A172 (cell line): ENCODE results near the gene HYCC2. TPM values are rescaled to one million over a fixed set of nuclear protein-coding genes. Genes with fewer than 3 reads are reported as not detected.
"Not testable (repeated sequence)": the region's sequence is repeated elsewhere in the genome, so short reads cannot be mapped to it uniquely, and the experiment has no call there.

Experiments
- DNase-seq: peaks from one replicate; pipeline ENCODE4 v3.0.0-alpha.2; 2015; ENCODE audit warnings: low spot score
- total RNA-seq: library from RNA; depleted of rRNA; stranded (reverse); fragments of >200 nt; shearing (Covaris generic); gene quantifications from 2 replicates; pipeline ENCODE4 v1.2.3, GENCODE V29; 2014; rRNA removed

HYCC2 gene
- 8.6 and 22.8 TPM in 2 replicates for total RNA-seq

DNA sequence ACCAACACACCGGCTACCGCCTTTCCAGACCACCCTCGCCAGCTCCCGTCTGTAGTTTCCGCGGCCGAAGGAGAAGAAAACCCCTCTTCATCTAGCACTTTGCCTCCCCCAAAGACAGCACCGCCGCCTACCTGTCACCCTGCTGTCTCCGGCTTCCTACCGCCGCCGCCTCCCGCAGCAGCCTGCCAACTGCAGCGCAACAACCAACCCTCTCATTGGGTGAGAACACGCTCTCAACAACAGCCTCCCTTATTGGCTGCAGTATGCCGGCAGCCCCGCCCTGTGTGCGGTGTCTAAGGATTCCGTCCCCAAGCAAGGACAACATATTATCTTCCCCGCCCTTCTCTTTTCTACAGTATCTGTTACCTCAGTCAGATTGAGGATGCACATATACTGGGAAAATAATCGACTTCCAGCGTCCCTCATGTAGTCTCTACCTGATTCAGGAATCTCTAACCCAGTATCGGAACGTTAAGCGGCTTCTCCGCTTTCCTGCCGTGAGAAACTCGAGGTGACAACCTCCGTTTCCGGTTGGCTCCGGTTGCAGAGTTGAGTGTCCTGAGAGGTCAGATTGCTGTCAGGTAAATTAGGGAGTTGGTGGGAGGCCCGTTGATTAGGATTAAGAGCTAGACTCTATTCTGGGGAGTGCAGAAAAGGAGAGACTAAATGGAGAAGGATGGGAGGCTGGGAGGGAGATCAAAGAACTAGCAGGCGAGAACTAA, at the start of gene HYCC2, which contains the start of gene NDUFB3:
Gene HYCC2, minus strand, starts transcription at position 193 of the 722 bp plus-strand sequence. CDS start 47,662 bp downstream, outside the sequence.
Gene NDUFB3, plus strand, starts transcription at position 523 of the 722 bp plus-strand sequence. CDS start 6,882 bp downstream, outside the sequence.
- peak; percentile 91 for DNase-seq

GRCh38 chr2:201118961-201119854, 47.7 kb upstream of the HYCC2 start:
- DNase-seq, result peak; percentile 63

DNA sequence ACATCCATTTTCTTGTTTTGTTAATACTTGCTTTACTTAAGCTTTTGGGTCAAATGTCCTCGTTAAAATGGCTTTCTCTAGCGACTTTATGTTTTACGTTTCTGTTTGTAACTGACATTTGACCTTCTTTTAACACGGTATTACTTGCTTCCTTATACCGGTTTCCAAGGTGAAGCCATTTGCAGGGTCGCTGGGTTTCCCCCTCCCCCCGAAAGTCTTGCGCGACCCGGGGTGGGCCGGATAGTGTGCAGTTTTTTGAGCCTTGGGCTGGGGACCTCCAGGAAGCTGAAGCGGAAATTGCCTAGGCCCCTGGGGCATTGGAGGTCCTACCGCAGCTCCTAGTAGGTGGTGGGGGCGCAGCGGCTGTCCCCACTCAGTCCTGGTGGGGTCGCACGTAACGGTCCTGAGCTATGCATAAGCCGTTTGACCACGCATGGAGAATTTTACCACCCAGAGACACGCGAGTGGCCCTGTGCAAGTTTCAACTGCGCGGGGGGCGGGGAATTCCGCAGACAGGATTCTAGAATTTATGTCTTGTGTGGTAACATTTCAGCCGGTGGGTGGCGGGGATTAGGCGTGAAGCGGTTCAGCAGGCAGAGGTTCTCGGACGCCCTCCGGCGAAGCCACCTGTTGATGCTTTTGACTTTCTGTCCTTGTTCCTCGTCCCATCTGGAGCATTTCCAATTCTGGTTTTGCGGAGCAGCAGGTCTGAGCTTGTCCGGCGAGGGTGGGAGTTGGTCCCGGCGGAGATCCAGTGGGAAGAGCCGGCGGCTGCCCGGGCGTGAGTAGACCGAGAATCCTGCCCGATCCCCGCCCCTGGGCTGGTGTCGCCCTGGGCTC, 46.9 kb upstream of the HYCC2 start:
- DNase-seq, result peak; percentile 85

DNA sequence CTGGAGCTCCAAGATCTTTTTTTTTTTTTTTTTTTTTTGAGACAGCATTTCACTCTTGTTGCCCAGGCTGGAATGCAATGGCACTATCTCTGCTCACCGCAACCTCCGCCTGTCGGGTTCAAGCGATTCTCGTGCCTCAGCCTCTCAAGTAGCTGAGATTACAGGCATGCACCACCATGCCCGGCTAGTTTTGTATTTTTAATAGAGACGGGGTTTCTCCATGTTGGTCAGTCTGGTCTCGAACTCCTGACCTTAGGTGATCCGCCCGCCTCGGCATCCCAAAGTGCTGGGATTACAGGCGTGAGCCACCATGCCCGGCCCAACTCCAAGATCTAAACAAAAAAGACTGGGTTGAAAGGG, 46.2 kb upstream of the HYCC2 start:
- DNase-seq, result not testable (repeated sequence)

DNA sequence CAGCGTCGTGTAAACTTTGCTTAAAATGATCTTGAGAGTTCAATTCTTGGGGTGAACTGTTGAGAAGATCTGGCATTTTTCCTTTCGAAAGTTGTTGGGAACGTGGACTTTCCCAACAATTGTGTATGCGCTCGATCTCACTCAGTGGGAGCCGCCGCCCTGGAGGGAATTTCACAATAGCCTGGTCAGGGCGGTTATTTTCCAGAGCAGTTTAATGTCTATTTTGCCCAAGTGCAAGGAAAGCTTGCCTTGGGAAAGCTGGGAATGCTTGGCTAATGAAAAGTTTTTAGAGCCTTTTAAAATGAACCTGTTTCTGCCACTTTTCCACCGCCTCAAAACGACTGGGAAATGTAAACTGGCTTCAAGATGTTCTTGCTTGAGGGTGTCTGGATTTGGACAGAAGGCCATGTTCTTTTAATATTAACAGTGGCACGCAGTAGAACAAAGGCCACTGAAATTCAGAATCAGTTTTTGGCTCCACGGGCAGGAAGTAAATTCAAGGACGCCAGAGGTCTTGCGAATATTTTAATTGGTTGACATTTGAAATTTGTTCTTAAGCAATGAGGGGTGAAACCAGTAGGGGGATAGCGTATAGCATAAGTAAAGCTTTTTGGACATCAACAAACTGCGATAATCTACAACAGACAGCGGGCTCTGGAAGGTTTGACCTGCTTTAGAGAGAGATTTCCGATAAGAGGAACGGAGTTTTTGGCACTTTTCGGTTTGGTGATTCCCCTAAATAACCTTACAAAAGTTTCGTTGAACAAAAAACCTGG, 45.7 kb upstream of the HYCC2 start:
- DNase-seq, result peak; percentile 73

DNA sequence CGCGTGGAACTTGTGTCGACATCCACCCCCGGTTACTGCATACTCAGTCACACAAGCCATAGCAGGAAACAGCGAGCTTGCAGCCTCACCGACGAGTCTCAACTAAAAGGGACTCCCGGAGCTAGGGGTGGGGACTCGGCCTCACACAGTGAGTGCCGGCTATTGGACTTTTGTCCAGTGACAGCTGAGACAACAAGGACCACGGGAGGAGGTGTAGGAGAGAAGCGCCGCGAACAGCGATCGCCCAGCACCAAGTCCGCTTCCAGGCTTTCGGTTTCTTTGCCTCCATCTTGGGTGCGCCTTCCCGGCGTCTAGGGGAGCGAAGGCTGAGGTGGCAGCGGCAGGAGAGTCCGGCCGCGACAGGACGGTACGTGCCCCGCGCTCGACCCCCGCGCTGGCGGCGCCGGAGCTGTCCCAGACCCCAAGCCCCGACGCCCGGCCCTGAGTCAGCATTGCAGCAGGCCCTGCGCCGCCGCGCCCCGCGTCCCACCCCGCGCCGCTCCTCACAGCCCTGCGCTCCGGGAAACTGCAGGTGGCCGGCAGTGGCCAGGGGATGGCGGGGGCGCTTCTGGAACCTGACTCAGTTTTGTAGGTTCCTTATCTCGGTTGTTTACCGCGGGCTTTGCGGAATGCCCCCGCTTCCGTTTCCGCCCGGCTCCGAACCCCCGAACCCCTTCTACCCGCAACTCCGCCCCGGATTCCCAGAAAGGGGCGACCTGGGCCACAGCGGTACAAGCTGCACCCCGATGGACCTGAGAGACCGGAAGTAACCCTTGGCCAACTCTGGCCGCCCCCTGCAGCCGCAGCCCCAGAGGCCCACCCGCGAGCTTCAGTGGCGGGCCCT, 44.9 kb upstream of the HYCC2 start, which contains the start of gene CFLAR:
Gene CFLAR, plus strand, starts transcription at position 50 of the 844 bp plus-strand sequence. CDS start 13,702 bp downstream, outside the sequence.
- DNase-seq, result peak; percentile 79

DNA sequence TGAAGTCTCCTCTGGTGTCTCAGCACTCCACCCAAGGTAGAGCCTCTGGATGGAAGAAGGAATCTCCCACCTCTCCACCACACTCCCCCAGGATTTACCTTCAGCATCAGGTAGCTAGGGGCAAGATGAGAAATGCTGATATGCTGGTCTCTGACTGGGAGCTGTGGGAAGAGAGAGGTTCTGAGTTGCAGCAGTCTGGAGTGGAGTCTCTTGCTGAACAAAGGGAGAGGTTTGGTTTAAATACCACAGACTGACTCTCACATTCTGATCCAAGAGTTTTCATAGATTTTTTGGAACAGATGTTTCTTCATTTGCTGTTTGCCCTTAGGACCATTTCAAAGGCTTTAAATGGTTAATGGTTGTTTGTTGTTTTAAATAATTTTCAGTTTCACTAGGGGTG, 43.4 kb upstream of the HYCC2 start:
- DNase-seq, result no peak

DNA sequence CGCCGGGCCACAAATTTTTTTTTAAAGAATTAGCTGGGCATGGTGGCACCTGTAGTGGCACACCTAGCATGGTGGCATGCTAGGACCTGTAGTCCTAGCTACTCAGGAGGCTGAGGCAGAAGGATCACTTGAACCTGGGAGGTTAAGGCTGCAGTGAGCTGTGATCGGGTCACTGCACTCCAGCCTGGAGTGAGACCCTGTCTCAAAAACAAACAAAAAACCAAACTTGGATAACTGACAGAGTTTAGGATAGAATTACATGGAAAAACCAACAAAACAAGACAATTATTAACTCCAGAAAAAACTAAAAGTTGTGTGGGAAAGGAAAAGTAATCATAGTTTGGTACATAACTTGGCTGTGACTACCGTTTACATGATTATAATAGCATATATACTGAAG, 42.9 kb upstream of the HYCC2 start:
- DNase-seq, result no peak

GRCh38 chr2:201111096-201111495, 39.6 kb upstream of the HYCC2 start:
- DNase-seq, result no peak

DNA sequence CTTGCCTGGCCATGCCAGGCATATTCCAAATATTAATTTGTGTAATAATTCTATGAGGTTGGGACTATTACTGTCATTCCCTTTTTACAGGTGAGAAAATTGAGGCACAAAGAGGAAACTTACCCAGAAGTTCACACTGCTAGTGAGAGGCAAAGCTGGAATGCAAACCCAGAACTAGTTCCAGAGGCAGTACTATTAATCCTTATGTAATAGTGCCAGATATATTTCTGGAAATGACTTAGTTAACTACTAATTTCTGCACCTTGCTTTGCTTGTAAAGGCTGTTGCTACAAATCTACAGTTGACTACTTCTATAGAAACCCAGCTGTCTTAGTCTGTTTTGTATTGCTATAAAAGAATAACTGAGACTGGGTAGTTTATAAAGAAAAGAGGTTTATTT, 39.1 kb upstream of the HYCC2 start:
- no peak for DNase-seq

GRCh38 chr2:201109186-201109585, 37.7 kb upstream of the HYCC2 start:
- DNase-seq, result no peak

DNA sequence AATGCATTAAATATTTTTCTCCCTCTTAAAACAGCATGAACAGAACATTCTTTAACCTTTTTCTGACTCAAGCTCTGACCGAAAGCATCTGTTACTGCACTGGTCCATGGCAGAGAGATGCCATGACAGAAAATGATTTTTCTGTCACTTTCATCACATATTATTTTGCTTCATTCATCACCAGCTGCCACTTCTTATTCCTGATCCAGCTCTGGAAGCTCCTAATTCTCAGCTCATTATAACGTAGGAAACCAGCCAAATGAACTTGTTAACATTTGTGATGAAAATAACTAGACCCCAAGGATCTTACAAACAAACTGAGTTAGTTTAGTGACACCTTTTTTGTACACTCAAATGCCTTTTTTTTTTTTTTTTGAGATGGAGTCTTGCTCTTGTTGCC, 36.9 kb upstream of the HYCC2 start:
- no peak for DNase-seq

DNA sequence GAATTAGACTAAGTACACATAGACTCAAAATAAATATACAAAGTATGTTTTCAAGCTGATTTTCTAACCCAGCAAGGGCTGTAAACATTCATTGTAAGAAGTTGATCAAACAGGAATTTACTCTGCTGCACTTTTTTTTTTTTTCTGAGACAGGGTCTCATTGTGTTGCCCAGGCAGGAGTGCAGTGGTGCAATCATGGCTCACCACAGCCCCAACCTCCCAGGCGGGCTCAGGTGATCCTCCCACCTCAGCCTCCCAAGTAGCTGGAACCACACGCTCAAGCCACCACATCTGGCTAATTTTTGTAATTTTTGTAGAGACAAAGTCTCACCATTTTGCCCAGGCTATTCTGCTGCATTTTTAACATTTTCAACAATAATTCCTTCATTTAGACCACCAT, 36.2 kb upstream of the HYCC2 start:
- no peak for DNase-seq

- no peak for DNase-seq
Measured at GRCh38 chr2:201105759-201106158, 34.3 kb upstream of the HYCC2 start.

GRCh38 chr2:201100497-201100896, 29.0 kb upstream of the HYCC2 start:
- no peak for DNase-seq

GRCh38 chr2:201093573-201093972, 22.1 kb upstream of the HYCC2 start:
- DNase-seq, result no peak

DNA sequence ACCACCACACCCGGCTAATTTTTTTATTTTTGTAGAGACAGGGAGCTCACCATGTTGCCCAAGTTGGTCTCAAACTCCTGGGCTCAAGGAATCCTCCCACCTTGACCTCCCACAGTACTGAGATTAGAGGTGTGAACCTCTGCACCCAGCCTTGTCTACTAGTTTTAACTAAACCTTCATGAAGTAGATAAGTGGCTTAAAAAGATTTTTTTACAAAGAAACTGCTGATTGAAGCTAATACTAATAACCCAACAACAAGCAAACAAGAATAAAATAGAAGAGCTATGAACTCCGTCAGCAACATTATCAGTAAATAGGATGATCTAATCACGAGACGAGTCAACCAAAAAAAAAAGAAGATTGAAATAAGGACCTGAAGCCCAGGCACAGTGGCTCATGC, 19.1 kb upstream of the HYCC2 start:
- no peak for DNase-seq

GRCh38 chr2:201084863-201085262, 13.4 kb upstream of the HYCC2 start:
- DNase-seq, result no peak

GRCh38 chr2:201074996-201075395, 3.5 kb upstream of the HYCC2 start:
- no peak for DNase-seq

GRCh38 chr2:201073071-201073470, 1.6 kb upstream of the HYCC2 start:
- no peak for DNase-seq
